Measurements from ENCODE around the gene KLHDC1. TPM values are rescaled to one million over a fixed set of nuclear protein-coding genes. Genes with fewer than 3 reads are reported as not detected.

Gene KLHDC1
- total RNA-seq, 2 experiments from 2014 or later: 0.25 TPM; not detected in 1

DNA sequence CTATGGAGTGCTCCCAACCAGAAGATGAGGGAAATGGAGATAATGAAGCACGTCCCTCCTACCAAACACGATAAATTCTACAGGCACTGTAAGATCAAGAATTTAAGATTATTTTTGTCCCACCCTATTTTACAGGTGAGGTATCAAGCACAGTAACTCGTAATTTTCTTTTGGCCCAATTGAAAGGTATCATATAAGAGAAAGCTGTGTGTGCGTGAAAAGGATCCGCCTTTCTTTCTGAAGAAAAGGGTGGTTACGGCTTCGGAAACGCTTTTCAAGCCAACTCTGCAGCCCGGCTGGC lies 74.3 kb downstream of the KLHDC1 start:
- TSS peak; percentile 82 for BruUV-seq (replicated peaks)
- CTCF ChIA-PET (ENCODE audit: unreplicated experiment): interaction anchor here (0.6 kb wide), 5 partner anchors 24 to 890 kb away, joined by 3 to 9 read pairs (median 4); no protein-coding TSS in a partner anchor
- Histone ChIP-seq H3K4me1 (ENCODE audit: insufficient read depth, low read length, poor library complexity, severe bottlenecking) (peaks cover 35% of the 10 kb centered on the region), H4K20me1 (ENCODE audit: insufficient read depth, low read length) (peaks cover 7% of the 10 kb centered on the region; the same call in 1 of the 2 replicates), H3K9me3 (ENCODE audit: low read length) (no peaks in the 10 kb centered on the region), H2AFZ (ENCODE audit: low read length) (peak overlapping the region; percentile 83), H3K36me3 (ENCODE audit: insufficient read depth, low read length) (peaks cover 8% of the 10 kb centered on the region; the same call in 1 of the 2 replicates), H3K9me2 (ENCODE audit: insufficient read depth, low read length) (no peaks in the 10 kb centered on the region), H3K4me2 (ENCODE audit: low read length) (peak overlapping the region; percentile 94), H3K27ac (ENCODE audit: low read depth, low read length, poor library complexity, severe bottlenecking) (peak overlapping the region; percentile 78), H3K79me2 (ENCODE audit: insufficient read depth, low read depth, low read length) (peaks cover 22% of the 10 kb centered on the region), H3K4me3 (ENCODE audit: low read depth, low read length, poor library complexity, severe bottlenecking) (peak overlapping the region; percentile 73)
- POLR2A ChIA-PET: interaction anchor here (0.6 to 2.7 kb wide), 16 partner anchors 16 to 677 kb away, joined by 3 to 13 read pairs (median 4); partner anchors contain the start of genes MGAT2, NEMF and RPL36AL
- DNase-seq (ENCODE audit: low spot score): no peak
- TF ChIP-seq, protein P1, sequence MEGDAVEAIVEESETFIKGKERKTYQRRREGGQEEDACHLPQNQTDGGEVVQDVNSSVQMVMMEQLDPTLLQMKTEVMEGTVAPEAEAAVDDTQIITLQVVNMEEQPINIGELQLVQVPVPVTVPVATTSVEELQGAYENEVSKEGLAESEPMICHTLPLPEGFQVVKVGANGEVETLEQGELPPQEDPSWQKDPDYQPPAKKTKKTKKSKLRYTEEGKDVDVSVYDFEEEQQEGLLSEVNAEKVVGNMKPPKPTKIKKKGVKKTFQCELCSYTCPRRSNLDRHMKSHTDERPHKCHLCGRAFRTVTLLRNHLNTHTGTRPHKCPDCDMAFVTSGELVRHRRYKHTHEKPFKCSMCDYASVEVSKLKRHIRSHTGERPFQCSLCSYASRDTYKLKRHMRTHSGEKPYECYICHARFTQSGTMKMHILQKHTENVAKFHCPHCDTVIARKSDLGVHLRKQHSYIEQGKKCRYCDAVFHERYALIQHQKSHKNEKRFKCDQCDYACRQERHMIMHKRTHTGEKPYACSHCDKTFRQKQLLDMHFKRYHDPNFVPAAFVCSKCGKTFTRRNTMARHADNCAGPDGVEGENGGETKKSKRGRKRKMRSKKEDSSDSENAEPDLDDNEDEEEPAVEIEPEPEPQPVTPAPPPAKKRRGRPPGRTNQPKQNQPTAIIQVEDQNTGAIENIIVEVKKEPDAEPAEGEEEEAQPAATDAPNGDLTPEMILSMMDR (conservative IDR thresholded peaks at IDR 0.05; ENCODE audit: low read length): no peak
- no peak for TF ChIP-seq EZH2phosphoT487 (IDR thresholded peaks at IDR 0.05; ENCODE audit: borderline replicate concordance, low read depth, low read length)
- intact Hi-C loops (cut with micrococcal nuclease; ENCODE audit: unreplicated experiment): loop anchor here (5.0 to 10.0 kb wide), 3 partner anchors 170 to 350 kb away; partner anchors contain the start of genes LRR1 and VCPKMT

DNA sequence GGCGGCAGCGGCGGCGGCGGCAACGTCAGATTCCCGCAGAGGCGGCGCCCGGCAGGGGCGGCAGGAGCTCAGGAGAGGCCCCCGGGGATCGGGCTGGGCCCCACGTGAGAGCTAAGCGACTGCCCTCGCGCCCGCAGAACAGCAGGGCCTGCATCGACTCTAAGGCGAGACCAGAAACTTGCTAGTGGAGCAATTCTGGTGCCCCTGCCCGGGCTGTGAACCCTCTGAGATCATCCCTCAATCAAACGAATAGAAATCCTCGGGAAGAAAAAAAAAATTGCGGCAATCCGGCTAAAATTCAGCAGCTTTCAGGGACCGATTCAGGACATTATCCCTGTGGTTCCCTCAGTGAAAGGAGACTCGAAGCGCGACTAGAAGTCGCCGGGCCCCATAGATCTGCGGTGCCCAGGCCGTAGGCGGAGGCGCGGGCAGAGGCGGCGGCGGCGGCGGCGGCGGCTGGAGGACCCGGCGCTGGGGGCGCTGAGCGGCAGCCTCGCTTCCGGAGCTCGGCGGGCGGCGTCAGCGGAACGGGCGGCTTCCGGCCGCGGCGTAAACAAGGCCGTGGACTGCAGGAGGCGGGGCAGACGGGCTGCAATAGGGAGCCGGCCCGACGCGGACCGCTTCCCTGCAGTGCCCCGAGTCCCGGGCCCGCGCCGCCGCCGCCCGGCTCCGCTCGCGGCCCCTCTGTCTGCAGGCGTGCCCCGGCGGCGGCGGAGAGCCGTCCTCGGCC lies 74.8 kb downstream of the KLHDC1 start, which contains the start of gene KLHDC2:
KLHDC2 (plus strand) TSS at position 583 of the 730 bp plus-strand sequence. CDS start 316 bp downstream, outside the sequence.
- BruUV-seq (replicated peaks): no TSS peak
- H4K20me1 ChIP-seq (ENCODE audit: insufficient read depth, low read length): peaks cover 7% of the 10 kb centered on the region; the same call in 1 of the 2 replicates
- H2AFZ ChIP-seq (ENCODE audit: low read length): peak within 1 kb of the TSS; percentile 83
- no peaks in the 10 kb centered on the region for H3K9me2 ChIP-seq (ENCODE audit: insufficient read depth, low read length)
- TF ChIP-seq, protein P1 (conservative IDR thresholded peaks at IDR 0.05; ENCODE audit: low read length): peak; percentile 75
- TF ChIP-seq EZH2phosphoT487 (IDR thresholded peaks at IDR 0.05; ENCODE audit: borderline replicate concordance, low read depth, low read length): no peak
- H3K79me2 ChIP-seq (ENCODE audit: insufficient read depth, low read depth, low read length): peaks cover 22% of the 10 kb centered on the region
- peak; percentile 93 for DNase-seq (ENCODE audit: low spot score)
- POLR2A ChIA-PET: interaction anchor here (0.5 to 2.9 kb wide), 20 partner anchors 10 to 677 kb away, joined by 3 to 24 read pairs (median 4); partner anchors contain the start of genes MGAT2, NEMF and RPL36AL
- intact Hi-C loops (cut with micrococcal nuclease; ENCODE audit: unreplicated experiment): loop anchor here (1.0 to 10.0 kb wide), 6 partner anchors 79 to 765 kb away; partner anchors contain the start of genes LRR1, MAP4K5, POLE2 and VCPKMT
- CTCF ChIA-PET (ENCODE audit: unreplicated experiment): interaction anchor here (0.6 to 1.0 kb wide), 6 partner anchors 25 to 890 kb away, joined by 3 to 9 read pairs (median 4); no protein-coding TSS in a partner anchor
- H3K4me3 ChIP-seq (ENCODE audit: low read depth, low read length, poor library complexity, severe bottlenecking): peak within 1 kb of the TSS; percentile 73
- H3K36me3 ChIP-seq (ENCODE audit: insufficient read depth, low read length): peaks cover 10% of the 10 kb centered on the region; the same call in 1 of the 2 replicates
- H3K9me3 ChIP-seq (ENCODE audit: low read length): no peaks in the 10 kb centered on the region
- H3K27ac ChIP-seq (ENCODE audit: low read depth, low read length, poor library complexity, severe bottlenecking): peak within 1 kb of the TSS; percentile 78
- peaks cover 35% of the 10 kb centered on the region for H3K4me1 ChIP-seq (ENCODE audit: insufficient read depth, low read length, poor library complexity, severe bottlenecking)
- peak within 1 kb of the TSS; percentile 94 for H3K4me2 ChIP-seq (ENCODE audit: low read length)
